Left renal cortex interstitium (tissue), 4 donors: ENCODE measurements around the gene HLA-DOA. TPM values are rescaled to one million over a fixed set of nuclear protein-coding genes. Genes with fewer than 3 reads are reported as not detected.

Experiments
- DNase-seq, 4 donors: peaks; one replicate each; pipeline ENCODE4 v3.0.0-alpha.2; 2013; ENCODE audit warnings: low read depth in 4 of 4, low spot score in 2 of 4, missing footprints in 1 of 4
- polyA plus RNA-seq, 4 donors: library from polyadenylated mRNA; unstranded; fragments of 120-200 nt; gene quantifications; one replicate each; pipeline ENCODE4 v1.2.1, GENCODE V29; 2013; ENCODE audit not compliant: insufficient read length in 4 of 4

Gene HLA-DOA
- polyA plus RNA-seq, 4 donors, result 4.6 to 5.4 (median 5.3) TPM

DNA sequence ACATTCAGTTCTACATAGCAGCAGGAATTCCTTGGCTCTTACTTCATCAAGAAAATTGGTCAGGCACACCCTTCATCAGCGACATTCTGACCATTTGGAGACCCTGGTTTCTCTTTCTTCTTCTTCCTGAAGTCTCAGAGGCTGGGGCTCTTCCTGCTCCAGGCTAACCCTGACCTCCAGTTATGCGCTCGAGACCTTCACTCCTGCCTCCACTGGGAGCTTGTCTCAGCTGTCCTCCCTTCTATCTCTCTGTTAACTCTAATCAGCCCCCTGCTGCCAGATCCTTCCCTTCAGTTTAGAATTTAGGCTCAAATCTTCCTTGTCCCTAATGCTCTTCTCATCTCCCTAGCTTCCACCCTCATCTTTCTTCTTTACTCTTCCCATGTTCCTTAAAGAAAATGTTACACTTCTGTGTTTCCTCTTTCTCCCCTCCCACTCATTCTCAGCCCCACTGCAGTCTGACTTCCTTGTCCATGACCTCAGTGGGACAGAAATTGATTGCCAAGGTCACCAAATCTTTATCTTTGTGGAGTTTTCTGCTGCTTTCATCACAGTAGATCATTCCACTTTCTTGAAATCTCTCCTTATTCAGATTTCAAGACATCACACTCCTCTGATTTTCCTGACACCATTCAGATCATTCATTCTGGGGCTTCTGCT, 8.4 kb upstream of the HLA-DOA start:
- DNase-seq, result no peak

GRCh38 chr6:33017018-33017417, 7.6 kb upstream of the HLA-DOA start:
- no peak for DNase-seq

DNA sequence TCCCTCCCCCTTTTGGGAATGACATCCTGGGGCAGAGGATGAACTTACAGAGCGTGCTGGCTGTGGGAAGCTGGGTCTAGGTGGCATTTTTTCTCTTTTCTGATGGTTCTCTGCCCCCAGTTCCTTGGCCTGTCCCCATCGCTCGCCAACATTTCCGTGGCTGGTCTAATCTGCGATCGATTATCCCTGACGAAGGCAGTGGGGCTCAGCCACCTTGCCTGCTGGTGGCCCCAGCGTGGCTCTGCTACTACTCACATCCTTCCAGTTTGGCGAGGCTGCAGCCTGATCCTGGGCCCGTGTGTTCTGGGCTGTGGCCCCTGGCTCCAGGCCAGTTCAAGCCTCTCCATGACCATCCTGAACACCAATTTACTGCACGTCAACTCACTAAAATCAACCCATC, 6.4 kb upstream of the HLA-DOA start:
- no peak for DNase-seq

DNA sequence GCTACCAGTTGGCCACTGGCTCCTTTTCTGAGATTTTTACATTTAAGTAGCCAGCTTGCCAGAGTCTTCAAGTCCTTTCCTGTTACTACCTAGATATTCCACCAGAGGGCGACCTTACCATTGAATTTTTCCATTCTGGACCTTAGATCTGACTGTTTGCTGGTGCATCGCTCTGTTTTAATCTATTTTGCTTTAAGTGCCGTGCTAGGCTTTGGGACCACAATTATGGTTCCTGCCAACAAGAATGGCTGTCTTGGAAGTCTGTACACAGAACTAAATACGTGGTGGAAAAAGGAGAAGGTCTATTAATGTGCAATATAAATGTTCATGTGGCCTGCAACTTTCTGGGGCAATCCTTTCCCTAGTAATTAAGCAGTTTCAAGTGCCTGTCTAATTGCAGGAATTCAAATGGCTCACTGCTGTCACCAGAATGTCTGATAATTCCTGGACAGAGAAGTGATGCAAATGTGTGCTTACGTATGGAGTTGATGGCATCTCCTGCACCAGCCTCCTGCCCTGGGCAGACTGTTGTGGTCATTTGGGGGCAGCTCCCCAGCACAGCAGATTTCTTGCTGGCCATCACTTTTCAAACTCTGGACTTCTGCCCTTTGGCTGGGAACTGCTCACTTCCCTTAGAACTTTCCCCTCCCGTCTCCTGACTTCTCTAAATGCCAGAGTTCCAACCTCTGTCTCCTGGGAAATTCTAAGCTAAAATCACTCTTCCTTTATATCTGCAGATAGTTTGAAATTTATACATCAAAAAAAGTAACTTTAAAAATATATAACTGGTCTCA, 5.6 kb upstream of the HLA-DOA start:
- DNase-seq, result peak in 2 of 4 donors; percentile 77 to 79

GRCh38 chr6:33013608-33014007, 4.2 kb upstream of the HLA-DOA start:
- no peak for DNase-seq

DNA sequence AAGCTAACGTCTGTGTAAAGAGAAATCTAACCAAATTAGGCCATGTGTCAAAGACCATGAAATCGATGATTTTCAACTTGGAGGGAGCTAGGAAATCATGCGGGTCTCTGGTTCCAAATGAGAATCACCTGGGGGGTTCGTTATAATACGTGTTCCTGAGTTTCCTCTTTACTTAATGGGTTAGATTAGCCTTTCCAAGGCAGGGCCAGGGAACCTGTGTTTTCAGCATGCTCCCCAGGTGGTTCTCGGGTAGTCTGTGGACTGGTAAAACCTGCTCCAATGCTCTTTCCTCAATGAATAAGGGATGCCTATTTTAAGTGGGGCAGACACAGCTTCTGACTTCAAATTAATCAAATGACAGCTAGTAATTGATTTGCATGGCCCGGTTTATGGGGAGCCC, 965 bp upstream of the HLA-DOA start:
- DNase-seq, result no peak

GRCh38 chr6:33007831-33008400, 1.5 kb downstream of the HLA-DOA start:
- no peak for DNase-seq

- DNase-seq, result no peak
Measured at GRCh38 chr6:33004940-33005339, 4.5 kb downstream of the HLA-DOA start.

DNA sequence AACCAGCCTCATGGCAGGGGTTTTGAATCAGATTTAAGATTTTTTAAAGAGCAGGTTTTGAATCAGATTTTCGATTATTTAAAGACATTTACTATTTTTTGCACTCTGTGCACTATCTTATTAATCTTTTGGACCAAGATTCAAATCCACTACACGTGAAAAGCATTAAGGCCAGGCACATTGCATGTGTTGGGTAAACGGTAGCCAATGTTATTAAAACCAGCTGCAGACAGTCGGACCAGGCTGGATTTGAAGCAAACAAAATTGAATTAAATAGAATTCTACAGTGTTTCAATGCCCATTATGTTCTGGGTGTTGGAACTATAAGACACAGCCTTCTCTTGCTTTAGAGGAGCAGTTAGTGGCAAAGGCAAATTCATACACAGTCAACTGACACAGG, 7.7 kb downstream of the HLA-DOA start:
- DNase-seq, result no peak

DNA sequence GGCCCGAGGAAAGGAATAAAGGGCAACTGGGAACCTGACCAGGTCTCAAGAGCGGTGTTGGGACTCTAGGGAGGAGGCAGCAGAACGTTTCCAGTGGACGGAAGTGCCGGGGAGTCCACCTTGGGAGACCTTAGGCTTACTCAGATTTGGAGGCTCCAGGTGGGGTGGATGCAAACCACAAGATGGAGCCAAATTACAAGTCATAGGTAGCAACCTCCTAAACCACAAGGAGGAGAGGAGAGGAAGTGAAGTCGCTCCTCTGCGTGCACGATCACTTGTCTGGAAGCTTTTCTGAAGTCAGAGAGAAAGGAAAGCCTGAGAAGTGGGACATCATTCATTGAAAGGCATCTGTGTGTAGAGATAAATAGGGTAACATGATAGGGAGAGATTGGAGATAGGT, 9.3 kb downstream of the HLA-DOA start:
- DNase-seq, result no peak

GRCh38 chr6:32995448-32995847, 13.9 kb downstream of the HLA-DOA start:
- DNase-seq, result no peak

- DNase-seq, result no peak
Measured at GRCh38 chr6:32993363-32993973, 15.9 kb downstream of the HLA-DOA start.

DNA sequence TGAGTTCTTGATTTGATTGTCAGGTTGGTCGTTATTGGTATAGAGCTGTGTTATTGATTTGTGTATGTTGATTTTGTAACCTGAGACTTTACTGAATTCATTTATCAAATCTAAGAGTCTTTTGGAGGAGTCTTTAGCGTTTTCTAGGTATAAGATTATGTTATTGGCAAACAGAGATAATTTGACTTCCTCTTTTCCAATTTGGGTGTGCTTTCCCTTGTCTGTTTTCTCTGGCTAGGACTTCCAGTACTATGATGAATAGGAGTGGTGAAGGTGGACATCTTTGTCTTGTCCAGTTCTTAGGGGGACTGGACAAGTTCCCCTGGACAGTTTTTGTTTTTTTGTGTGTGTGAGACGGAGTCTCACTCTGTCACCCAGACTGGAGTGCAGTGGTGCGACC, 17.4 kb downstream of the HLA-DOA start:
- no peak for DNase-seq

DNA sequence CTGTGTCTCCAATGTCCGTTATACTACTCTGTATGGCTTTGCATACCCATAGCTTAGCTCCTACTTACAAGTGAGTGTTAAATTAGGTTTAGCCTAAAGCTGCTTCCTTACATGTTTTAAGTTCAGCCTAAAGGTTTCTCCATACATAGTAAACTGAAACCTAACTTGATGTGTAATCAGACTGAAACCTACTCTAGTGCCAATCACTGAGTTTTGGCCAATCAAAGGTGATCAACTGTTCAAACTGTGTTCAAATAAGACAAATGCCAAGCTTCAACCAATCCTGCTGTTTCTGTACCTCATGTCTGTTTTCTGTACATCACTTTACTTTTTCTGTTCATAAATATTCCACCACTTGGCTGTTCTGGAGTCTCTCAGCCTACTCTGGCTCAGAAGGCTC, 20.0 kb downstream of the HLA-DOA start:
- no peak for DNase-seq

DNA sequence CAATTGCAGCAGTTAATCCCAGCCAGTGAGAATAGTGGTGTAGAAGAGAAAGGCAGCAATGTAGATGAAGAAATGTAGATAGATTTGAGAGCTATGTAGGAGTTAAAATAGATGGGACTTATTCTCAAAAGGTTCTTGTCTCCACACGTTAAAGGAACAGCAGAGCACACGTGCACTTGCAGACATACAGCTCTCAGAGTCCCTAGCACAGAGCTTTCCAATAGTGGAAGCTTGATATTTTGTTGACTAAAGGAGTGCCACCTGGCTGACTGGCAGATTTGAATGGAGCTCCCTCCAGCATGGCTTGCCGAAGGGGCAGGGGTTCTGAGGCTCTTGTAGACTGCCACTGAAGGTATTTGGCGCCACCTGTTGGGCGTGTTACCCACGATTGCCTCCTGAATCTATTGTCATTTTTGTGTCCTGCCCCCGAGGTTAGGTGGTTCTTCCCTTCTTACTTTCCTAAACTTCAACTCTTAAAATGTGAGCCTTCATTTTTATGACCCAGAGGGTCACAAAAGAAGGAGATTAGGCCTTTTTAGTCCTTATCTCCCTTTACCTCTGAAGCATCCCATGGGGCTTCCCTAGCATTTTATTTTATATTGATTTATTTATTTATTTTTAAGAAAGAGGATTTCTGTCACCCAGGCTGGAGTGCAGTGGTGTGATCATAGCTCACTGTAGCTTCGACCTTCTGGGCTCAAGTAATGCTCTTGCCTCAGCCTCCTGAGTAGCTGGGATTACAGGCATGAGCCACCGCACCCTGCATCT, 24.6 kb downstream of the HLA-DOA start:
- DNase-seq, result peak in 3 of 4 donors; percentile 69 to 76 (median 70)

DNA sequence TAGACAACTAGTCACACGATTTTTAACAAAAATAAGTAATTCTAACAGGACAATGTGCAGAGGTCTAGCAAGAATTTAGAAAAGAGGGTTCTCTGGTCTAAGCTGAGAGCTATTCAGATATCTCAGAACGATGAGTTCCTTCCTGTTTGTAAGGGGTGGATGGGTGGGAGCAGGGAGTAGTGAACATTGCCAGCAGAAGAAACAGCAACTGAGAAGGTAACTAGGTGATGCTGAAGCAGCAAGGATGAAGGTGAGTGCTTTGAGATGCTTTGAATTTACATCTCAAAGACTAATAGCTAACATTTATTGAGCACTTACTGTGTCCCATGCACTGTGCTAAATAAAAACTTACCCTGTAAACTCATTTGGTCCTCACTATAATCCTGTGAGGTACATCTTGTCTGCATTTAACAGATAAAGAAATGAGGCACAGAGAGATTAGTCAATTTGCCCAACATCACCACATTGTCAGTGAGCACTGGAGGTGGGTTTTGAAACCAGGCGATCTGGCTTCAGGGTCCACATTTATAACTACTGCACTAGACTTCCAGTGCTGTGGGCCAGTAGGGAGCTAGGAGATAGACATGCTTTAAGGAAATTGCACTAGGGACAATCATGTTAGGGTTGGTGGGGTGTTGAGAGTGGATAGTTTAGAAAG, 25.3 kb downstream of the HLA-DOA start:
- DNase-seq, result no peak

- DNase-seq, result no peak
Measured at GRCh38 chr6:32983493-32983848, 25.9 kb downstream of the HLA-DOA start.

- DNase-seq, result no peak
Measured at GRCh38 chr6:32982702-32983492, 26.5 kb downstream of the HLA-DOA start.

DNA sequence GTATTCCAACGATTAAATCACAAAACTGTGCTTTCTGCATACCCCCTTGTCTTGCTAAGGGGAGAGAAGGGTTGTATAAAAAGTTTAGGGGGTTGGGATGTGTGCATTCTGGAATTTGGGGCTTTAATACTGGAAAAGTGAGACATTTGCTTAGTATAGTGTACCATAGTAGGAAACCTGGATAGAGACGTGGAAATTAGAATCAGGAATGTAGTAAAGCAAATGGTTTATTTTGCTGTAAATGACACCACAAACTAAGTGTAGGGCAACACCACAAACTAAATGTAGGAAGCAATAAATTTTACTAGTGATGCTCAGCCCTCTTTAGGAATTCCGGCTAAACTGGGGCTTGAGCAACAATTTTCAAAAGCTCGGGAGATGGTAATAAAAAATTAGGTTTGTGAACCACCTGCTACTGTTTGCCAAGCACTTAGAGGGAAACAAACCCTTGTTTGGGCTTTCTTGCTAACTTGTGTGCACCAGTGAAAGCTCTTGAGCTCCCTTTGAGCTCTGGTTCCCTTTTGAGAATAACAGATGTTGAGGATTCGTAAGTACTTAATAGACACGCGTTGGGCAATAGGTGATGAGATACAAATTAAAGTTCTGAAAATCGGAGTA, 27.2 kb downstream of the HLA-DOA start:
- DNase-seq, result no peak
